GM18907 (cell line): ENCODE data around the gene LARP4B.

ENCODE experiments used
- ATAC-seq: cut with Tn5 transposase; IDR thresholded peaks from one replicate; pipeline ENCODE4 v1.9.1; 2021; ENCODE audit warnings: mild to moderate bottlenecking, moderate library complexity; ENCODE audit not compliant: unreplicated experiment

The LARP4B gene

DNA sequence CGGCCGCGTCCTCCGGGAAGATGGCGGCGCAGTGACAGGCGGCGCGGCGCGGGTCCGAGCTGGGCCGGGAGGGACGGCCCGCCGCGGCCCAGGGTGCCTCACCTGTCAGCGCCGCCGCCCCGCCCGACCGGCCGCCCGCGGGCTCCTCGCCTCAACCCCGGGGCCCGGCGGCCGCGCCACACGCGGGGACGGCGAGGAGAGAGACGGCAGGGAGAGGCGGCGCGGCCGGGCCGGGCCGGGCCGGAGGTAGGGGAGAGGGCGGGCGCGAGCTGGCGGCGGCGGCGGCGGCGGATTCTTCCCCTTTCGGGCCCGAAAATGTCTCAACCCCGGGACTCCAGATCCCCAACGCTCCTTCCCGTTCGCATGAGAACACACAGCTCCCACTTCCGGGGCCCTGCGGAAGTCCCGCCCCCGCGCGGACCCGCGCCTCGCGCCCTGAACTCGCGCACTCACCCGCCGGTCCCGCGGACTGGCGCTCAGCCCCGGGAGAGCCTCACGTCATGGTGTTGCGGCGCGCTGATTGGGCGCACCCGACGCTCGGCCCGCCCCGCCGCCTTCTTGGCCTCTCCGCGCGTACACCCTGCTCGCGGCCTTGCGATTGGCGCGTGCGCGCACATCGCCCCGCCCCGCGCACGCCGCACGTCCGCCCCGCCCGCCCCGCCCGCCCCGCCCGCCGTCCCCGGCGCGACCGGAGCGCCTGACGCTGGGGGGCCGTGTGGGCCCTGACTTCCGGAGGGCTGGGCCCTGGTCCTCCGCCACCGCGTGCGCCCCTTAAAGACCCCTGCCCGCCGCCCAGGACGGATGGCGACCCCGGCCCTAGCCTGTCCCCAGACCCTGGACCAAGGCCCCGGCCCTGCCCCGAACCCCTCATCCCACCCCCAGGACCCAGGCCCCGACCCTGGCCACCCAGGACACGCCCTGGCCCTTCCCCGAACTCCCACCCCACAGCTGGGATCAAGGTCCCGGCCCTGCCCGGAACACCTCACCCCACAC, at the start of gene LARP4B:
TSS of gene LARP4B (minus strand) at position 380 of the 993 bp plus-strand sequence. CDS start 45,984 bp downstream, outside the sequence.
- ATAC-seq: peak; percentile 91

DNA sequence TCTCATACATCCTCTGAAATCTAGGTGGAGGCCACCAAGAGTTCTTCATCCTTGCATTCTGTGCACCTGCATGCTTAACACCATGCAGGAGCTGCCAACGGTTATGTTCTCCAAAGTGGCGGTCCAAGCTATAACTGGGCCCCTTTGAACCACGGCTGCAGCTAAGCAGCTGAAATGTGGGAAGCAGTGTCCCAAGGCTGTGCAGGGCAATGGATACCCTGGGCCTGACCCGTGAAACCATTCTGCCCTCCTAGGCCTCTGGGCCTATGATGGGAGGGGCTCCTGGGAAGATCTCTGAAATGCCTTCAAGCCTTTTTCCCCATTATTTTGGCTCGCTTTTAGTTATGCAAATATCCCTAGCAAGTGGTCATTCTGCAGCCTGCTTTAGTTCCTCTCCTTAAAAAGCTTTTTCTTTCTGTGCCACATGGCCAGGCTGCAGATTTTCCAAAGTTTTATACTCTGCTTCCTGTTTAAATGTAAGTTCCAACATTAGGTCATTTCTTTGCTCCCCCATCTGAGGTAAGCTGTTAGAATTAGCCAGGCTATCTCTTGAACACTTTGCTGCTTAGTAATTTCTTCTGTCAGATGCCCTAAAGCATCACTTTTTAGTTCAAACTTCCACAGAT, 49.1 kb upstream of the LARP4B start:
- ATAC-seq: no peak

DNA sequence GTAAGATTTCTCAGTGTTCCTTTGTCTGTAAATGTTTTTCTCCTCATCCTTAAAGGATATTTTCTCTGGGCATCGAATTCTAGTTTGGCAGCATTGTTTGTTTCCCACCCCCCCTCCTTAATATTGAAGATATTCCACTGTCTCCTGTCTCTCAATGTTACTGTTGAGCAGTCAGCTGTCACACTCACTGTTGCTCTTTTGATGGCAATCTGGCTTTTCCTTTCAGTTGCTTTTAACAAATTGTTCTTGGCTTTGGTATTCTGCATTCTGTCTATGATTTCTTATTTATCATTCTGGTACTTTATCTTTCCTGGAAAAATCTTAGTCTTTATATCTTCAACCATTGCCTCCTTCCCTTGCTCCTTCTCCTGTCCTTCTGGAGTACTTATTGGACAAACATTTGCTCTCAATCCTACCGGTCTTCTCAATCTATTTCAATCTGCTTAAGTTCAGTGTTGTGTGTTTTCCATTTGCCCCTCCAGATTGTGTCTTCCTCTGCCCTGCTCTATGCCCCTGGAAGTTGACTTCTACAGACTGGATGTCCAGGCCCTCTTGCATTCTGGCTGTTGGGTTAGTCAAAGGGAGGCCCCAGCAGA, 47.4 kb upstream of the LARP4B start:
- ATAC-seq: no peak

DNA sequence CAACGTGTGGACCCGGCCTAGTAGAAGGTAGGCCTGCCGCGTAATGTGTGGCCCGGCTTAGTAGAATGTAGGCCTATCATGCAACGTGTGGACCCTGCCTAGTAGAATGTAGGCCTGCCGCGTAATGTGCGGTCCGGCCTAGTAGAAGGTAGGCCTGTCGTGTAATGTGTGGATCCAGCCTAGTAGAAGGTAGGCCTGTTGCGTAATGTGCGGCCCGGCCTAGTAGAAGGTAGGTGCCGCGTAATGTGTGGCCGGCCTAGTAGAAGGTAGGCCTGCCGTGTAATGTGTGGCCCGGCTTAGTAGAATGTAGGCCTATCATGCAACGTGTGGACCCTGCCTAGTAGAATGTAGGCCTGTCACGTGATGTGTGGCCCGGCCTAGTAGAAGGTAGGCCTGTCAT, 44.8 kb upstream of the LARP4B start:
- no peak for ATAC-seq

DNA sequence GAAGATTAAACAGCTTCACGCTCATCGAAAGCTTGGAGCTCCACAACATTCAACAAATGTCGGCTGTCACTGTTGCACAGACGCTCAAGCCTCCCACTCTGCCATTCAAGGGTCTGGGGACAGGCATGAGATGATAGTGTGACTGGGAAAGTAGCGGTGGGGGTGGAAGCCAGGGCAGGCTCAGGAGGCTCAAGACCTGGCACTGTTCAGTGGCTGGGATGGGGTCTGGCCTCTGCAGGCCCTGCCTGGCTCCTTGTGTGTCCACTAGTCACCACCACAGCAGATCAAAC, 43.2 kb upstream of the LARP4B start:
- ATAC-seq: peak; percentile 7

DNA sequence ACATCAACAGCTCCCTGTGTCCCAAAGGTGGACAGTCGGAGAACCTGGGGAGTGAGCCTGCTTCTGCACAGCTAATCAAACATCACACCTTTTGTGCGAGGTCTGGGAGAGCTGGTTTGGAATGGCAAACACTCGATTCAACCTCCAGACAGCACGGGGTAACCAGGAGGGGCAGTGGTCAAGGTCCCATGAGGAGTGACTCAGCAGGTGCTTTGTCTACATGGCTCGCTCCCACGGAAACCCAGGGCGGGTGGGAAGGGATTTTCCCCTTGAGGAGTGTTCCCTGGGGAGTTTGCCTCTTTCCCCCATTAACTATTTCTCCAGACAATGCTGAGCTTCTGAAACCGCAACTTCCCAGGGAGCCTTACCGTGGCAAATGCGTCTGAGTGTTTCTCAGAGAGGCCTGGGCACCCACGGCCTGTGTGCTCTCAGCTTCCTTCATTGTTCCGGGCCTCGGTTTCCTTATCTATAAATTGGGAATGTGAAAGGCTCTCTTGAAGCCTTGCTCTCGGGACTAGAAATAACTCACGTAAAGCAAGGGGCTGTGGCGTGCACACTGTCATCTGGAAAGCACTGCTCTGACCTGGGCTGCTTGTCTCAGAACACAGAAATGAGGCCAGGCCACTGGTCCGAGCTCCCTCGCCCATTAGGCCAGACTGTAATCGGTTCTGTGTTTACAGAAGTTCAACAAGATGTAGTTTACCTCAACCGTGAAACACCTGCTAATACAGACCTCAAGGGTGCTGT, 42.7 kb upstream of the LARP4B start:
- ATAC-seq: peak; percentile 66

DNA sequence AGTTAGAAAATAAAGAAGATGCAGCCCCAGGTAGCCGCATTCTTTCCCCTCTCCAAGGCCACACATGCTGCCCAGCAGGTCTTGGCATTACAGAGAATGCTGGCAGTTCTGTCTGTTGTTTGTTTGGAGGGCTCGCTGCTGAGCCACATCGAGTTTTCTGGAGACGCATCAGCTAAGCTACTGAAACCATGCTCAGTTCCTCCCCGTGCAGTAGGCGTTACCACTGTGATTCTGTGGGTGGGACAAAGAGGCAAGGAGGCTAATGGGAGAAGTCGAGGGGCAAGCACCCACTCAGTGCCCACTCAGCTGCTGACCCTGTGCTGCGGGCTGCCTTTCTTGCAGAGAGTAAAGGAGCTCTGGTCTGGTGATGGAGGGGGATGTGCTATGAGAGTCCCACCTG, 41.3 kb upstream of the LARP4B start:
- ATAC-seq: no peak

DNA sequence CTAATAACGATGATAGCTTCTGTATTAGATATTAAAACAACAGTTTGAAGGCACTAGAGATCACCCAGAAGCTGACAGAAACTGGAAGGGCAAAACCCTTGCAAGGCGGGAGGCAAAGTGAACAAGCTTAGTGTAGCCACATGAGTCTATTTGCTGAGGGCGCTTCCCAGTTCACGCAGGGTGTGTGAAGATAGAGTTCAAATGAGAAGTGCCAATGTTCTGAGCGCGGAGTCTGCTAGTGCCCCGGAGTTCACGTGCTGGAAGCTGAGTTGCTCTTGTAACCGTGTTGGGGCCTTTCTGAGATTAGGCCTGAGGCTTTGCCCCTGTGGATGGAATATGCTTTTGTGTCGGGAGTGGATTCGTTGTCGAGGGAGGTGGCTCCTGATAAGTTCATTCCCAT, 40.1 kb upstream of the LARP4B start:
- no peak for ATAC-seq

DNA sequence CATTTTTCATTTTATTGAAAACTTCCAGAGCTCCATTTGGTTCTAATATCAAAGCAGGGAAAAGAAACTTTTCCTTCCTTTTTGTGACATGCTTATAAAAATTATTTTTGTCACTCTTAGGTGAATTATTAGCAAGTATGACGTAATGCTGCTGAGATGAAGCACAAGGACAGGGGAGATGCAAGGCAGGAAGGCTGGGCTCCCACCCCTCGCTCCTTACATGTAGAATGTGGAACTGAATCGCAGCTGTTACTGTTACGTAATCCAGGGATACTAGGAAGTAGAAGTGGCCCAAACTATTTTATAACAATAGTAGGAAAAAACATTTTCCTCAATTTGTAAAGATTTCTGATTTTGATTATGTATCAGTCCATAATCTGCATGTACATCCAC, 39.6 kb upstream of the LARP4B start:
- ATAC-seq: no peak

DNA sequence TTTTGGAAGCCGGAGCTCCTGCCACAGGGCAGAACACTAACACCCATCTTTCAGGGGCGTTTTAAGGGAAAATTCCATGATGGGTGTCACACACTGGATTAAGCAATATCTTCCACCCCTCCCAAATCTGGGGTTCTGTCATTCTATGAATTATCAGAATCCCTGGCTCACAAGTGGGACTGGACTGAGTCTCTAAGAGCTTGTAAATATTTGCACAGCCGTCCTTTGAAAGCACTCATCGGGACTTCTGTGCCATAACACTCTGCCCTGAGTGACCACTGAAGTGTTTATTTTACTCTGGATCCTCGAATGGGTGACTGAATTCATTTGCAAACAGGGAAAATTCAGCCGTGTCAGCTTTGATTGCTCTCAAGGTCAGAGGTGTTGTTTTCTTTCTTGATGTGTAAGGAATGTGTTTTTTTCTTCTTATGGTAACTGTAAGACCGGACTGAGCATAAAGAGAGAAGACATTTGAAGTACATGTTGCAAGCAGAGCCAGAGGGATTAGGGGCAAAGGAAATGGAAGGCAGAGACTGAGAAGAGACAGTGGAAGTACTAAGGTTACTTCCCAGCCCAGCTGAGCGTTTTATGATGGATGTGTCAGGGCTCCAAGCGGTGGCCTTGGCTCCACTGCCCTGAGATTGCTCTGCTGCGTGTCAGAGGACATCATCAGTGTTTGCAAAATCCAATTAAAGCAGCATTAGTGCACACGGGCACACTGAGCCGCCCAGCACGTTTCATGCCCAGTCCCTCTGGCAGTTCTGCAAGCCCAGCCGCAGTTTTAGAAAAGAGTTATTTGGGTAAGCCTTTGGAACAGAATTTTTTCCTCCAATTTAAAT, 39.0 kb upstream of the LARP4B start:
- no peak for ATAC-seq

DNA sequence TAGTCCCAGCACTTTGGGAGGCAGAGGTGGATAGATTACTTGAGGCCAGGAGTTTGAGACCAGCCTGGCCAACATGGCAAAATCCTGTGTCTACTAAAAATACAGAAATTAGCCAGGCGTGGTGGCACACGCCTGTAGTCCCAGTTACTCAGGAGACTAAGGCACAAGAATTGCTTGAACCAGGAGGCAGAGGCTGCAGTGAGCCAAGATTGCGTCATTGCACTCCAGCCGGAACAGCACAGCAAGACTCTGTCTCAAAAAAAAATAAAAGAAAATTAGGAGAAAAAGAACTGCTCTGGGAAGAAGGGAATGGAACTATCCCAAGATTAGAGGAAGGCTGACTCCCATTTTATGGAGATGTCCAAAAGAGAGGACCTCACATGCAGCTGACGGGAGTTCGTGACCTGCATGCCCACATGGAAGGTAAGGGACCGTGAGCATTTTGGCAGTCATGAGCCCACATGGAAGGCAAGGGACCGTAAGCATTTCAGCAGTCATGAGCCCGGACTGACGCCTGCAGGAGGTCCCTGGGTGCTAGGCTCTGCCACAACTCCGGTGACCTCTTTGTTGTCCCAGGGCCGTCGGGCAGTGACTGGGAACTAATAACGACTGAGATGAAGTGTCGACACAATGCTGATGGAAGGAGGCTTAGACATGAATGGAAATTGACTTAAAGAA, 38.1 kb upstream of the LARP4B start:
- no peak for ATAC-seq

DNA sequence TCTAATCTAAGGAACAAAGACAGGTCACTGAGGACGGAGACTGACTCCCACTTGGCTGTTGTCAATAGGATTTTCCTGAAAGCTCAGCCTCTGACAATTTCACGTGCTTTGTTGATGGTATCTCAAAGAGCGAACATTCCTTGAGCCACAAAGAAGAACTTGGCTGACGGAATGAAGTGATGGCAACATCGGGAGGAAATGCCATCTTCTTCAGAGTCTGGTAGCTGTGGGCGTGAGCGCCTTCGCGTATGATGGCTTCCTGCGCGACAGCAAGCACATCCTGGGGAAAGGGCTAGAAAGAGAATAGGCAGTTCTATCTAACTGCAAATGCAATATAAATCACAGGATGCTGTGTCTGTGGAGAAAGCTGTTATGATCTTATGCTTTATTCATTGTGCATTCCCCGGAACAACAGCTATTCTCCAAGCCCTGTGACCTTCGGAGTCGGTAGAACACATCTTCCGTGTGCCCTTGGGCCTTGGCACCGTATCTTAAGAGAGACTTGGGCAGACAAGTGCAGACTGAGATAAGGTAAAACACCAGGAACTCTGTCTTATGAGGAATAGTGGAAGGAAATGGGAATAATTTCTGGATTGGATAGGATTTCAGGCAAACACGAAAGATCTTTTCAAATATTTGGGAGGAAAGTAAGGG, 37.2 kb upstream of the LARP4B start:
- ATAC-seq: no peak

DNA sequence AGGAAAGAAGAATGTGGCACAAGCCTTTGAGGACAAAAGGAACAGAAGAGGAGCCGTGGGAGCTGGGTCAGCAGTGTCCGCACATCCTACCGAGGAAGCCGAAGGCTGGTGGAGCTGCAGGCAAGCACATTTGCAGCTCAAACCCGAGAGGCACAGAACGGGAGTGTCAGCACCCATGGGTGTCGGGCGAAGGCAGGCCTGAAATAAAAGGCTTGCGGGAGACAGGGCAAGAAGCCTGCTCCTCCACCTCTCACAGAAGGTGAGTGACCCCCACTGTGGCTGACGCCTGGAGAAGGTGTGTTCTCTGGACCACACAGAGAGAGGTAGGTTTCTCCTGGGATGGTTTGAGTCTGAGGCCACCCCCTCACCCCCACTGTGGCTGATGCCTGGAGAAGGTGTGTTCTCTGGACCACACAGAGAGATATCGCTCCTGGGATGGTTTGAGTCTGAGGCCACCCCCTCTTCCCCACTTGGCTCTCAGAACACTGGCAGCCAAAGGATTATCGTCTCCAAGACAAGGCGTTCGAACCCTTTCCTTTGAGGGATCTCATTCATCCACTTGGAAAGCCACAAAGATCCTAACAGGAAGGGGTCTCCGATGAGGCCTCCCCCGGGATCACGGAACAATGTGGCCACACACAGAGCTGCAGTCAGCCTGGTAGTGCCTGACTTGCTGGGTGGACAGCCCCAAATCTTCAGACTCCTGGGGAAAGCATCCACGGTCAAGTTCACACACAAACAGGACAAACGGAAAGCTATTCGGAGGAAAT, 35.1 kb upstream of the LARP4B start:
- ATAC-seq: no peak

DNA sequence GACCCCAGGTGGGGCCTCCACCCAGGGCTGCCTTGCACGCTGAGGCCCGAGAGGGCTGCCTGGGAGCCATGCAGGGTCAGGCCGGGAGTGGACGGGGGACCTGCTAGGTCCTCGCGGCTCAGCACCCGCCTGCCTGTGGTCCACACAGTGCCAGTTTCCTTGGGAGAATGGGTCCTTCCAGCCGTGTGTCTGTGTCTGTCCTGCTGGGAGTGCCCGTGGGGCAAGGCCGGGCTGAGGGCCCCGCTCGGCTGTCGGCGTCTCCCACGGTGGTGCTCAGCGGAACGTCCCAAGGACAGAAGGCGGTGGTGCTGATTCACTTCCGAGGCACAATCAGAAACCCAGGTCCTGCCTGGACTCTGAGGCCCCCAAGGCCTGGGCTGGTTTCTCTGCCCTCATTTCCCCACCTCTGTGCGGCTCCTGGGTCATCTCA, 33.5 kb upstream of the LARP4B start:
- no peak for ATAC-seq

DNA sequence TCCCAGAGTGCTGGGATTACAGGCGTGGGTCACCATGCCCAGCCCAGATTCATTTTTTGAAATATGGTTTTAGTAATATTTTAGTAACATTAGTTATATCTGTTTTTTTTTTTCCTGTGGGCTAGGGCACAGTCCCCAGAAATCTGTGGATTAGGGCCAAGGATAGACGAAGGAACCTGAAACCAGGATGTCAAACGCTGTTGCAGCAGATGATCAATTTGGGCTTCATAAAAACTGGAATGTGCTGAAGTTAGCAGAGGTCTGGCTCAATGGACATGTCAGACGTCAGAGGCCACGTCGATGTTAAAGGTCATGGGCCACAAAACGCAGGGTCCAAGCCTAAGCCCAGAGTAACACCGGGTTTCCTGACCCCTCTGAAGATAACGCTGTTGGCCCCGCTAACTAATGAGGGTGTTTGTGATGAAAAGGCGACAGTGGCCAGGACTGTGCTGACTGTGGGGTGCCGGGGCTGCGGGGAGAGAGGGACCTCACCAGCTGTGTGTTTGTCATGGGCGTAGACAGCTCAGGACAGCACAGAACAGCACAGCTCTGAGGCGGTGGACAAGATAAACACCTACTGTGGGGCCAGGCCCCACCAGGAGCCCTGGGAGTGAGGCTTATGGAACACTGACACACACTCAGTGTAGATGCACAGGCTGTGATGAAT, 32.9 kb upstream of the LARP4B start:
- no peak for ATAC-seq

DNA sequence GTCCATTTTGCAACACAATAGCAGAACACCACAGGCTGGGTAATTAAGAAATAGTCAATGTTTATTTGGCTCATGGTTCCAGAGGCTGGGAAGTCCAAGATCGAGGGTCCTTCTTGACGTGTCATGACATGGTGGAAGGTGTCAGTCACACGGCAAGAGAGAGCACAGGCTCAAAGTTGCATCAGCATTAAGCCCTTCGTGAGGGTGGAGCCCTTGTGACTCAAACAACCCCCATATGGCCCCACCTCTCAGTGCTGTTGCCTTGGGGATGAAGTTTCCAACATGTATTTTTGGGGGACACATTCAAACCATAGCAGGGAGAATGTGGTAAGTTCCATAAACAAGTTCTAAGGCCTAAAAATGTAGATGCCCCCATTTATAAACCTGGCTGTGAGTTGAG, 32.1 kb upstream of the LARP4B start:
- no peak for ATAC-seq

DNA sequence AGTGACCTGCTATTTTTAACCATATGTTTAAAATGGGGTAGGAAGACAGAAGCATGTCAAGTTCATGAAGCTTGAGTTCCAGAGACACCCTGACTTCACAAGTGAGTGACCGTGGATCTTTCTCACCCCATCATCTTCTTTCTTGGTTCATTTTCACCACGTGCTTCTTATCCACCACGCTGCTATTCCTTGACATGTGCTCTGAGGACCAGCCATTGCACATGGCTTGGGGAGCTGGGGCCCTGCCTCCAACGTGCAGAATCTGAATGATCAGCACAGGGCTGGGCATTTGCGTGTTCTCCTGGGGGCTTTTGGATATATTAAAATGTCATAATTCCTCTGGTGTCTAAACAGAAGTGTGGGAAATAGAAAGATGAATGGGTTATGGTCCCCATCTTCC, 31.7 kb upstream of the LARP4B start:
- ATAC-seq: no peak

DNA sequence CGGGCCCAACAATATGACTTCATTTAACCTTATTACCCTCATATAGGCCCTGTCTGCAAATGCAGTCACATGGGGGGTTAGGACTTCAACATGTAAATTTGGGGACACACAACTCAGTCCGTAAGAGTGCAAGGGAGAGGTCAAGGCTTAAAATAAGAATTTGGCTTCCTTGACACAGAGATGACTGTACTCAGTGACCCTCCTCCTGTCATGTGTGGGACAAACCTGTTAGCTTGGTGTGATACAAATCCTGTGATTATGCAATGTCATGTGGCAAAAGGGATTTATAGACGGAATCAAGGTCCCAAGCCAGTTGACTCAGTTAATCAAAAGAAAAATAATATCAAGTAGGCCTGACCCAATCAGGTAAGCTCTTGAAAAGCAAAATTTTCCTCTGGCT, 30.8 kb upstream of the LARP4B start:
- no peak for ATAC-seq
